Measurements from ENCODE around the gene NLRX1.
"Not testable (repeated sequence)": the region's sequence is repeated elsewhere in the genome, so short reads cannot be mapped to it uniquely, and the experiment has no call there.

Gene NLRX1

GRCh38 chr11:119168471-119169281 lies at the start of gene NLRX1:
Gene NLRX1 (plus strand): TSS chr11:119168725. CDS start chr11:119171404, 2,679 bp downstream.
- peak; percentile 65 to 86 (median 69) for DNase-seq

GRCh38 chr11:119118946-119119345 lies 49.6 kb upstream of the NLRX1 start:
- no peak for DNase-seq

- peak in 1 of 6 experiments; percentile 3 for DNase-seq
Measured at GRCh38 chr11:119120639-119121007, 47.9 kb upstream of the NLRX1 start.

GRCh38 chr11:119121008-119121810 lies 47.3 kb upstream of the NLRX1 start, which contains the start of gene HINFP:
Gene HINFP (plus strand): TSS chr11:119121580. CDS start chr11:119126945, 5,365 bp downstream.
- peak; percentile 96 to 100 (median 98) for DNase-seq

GRCh38 chr11:119121811-119122124 lies 46.8 kb upstream of the NLRX1 start:
- DNase-seq, result no peak

- no peak for DNase-seq
Measured at GRCh38 chr11:119125821-119126220, 42.7 kb upstream of the NLRX1 start.

GRCh38 chr11:119126675-119127268 lies 41.8 kb upstream of the NLRX1 start:
- DNase-seq, result no peak

- DNase-seq, result no peak
Measured at GRCh38 chr11:119130662-119131061, 37.9 kb upstream of the NLRX1 start.

- no peak for DNase-seq
Measured at GRCh38 chr11:119134389-119134978, 34.0 kb upstream of the NLRX1 start.

- not testable (repeated sequence) for DNase-seq
Measured at GRCh38 chr11:119139276-119139675, 29.2 kb upstream of the NLRX1 start.

- DNase-seq, result no peak
Measured at GRCh38 chr11:119144825-119145486, 23.6 kb upstream of the NLRX1 start.

GRCh38 chr11:119145551-119145950 lies 23.0 kb upstream of the NLRX1 start:
- no peak for DNase-seq

GRCh38 chr11:119147604-119148333 lies 20.8 kb upstream of the NLRX1 start:
- peak in 1 of 6 experiments; percentile 23 for DNase-seq

- peak in 1 of 6 experiments; percentile 19 for DNase-seq
Measured at GRCh38 chr11:119148720-119149017, 19.9 kb upstream of the NLRX1 start.

- peak in 4 of 6 experiments; percentile 11 to 38 (median 19) for DNase-seq
Measured at GRCh38 chr11:119149018-119149785, 19.3 kb upstream of the NLRX1 start, which contains the start of gene ABCG4. Gene ABCG4 (plus strand): TSS chr11:119149052. CDS start chr11:119149966, 914 bp downstream.

GRCh38 chr11:119149786-119150275 lies 18.7 kb upstream of the NLRX1 start:
- DNase-seq, result no peak

GRCh38 chr11:119152043-119152442 lies 16.5 kb upstream of the NLRX1 start:
- DNase-seq, result no peak

- DNase-seq, result no peak
Measured at GRCh38 chr11:119152604-119153003, 15.9 kb upstream of the NLRX1 start.

GRCh38 chr11:119153049-119153818 lies 15.3 kb upstream of the NLRX1 start:
- DNase-seq, result no peak

GRCh38 chr11:119154178-119154577 lies 14.3 kb upstream of the NLRX1 start:
- DNase-seq, result no peak
